NCI-H2196 treated with DMSO at 0.1 percent for 48 hours (cell line): ENCODE data around the gene COBL.

Experiments used
- DNase-seq: peaks from one replicate; lab custom pipeline; 2025; ENCODE audit not compliant: unreplicated experiment; lab: John Stamatoyannopoulos, UW

COBL gene

GRCh38 chr7:50977421-50977820 lies 339.2 kb downstream of the COBL start:
- DNase-seq: no peak

DNA sequence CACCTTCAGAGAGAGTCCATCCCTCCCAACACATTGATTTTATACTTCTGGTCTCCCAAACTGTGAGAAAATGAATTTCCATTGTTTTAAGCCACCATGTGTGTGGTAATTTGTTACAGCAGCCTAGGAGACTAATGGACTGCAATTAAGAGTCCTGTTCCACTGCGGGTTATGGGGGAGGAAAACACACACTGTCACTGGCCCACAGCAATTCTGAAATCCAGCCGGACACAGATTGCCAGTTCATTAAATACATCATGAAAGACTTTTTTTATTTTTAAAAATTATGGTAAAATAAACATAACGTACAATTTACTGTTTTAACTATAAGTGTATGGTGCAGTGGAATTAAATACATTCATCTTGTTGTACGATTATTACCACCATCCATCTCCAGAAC lies 340.5 kb downstream of the COBL start:
- DNase-seq: no peak

GRCh38 chr7:50974240-50974639 lies 342.4 kb downstream of the COBL start:
- no peak for DNase-seq

GRCh38 chr7:50973814-50974213 lies 342.8 kb downstream of the COBL start:
- no peak for DNase-seq

DNA sequence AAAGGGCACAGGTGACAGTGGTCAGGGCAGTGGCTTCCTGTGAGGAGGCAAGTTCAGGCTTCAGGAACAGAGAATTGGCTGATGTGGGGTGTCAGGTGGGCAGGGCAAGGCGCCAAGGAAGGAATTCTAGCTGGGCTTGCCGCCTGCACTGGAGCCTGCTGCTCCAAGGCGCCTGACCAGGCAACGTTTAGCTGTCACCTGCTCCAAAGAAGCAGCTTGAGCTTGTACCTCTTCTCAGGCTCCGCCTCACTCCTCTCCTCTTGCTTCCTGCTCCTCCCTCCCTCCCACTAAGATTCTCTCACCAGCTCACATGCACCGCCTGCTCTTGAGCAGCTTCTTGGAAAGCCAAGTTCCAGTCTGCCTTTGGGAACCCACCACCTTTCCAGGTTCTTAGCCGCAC lies 346.5 kb downstream of the COBL start:
- DNase-seq: peak; percentile 13
